GM19397 (cell line): ENCODE results near the gene GOLT1A.

ENCODE experiments used
- ATAC-seq: cut with Tn5 transposase; IDR thresholded peaks from one replicate; pipeline ENCODE4 v1.9.1; 2021; ENCODE audit warnings: mild to moderate bottlenecking, moderate library complexity; ENCODE audit not compliant: unreplicated experiment

The GOLT1A gene

GRCh38 chr1:204221271-204221670, 7.5 kb upstream of the GOLT1A start:
- ATAC-seq, result no peak

- ATAC-seq, result no peak
Measured at GRCh38 chr1:204219971-204220616, 6.3 kb upstream of the GOLT1A start.

- no peak for ATAC-seq
Measured at GRCh38 chr1:204218552-204218951, 4.8 kb upstream of the GOLT1A start.

GRCh38 chr1:204217648-204218000, 3.8 kb upstream of the GOLT1A start:
- ATAC-seq, result no peak

GRCh38 chr1:204216880-204217647, 3.3 kb upstream of the GOLT1A start:
- ATAC-seq, result no peak

- no peak for ATAC-seq
Measured at GRCh38 chr1:204216236-204216635, 2.4 kb upstream of the GOLT1A start.

GRCh38 chr1:204212715-204213114, 1.1 kb downstream of the GOLT1A start:
- ATAC-seq, result no peak

- no peak for ATAC-seq
Measured at GRCh38 chr1:204211046-204211445, 2.7 kb downstream of the GOLT1A start.

GRCh38 chr1:204207136-204207616, 6.6 kb downstream of the GOLT1A start:
- no peak for ATAC-seq

GRCh38 chr1:204206121-204206520, 7.7 kb downstream of the GOLT1A start:
- no peak for ATAC-seq

- ATAC-seq, result no peak
Measured at GRCh38 chr1:204205486-204205885, 8.3 kb downstream of the GOLT1A start.

GRCh38 chr1:204204944-204205343, 8.8 kb downstream of the GOLT1A start:
- ATAC-seq, result no peak

- ATAC-seq, result no peak
Measured at GRCh38 chr1:204203206-204203767, 10.5 kb downstream of the GOLT1A start.

- no peak for ATAC-seq
Measured at GRCh38 chr1:204202481-204202880, 11.3 kb downstream of the GOLT1A start.

- ATAC-seq, result no peak
Measured at GRCh38 chr1:204201348-204202040, 12.3 kb downstream of the GOLT1A start.

- no peak for ATAC-seq
Measured at GRCh38 chr1:204199579-204199978, 14.2 kb downstream of the GOLT1A start.

- ATAC-seq, result no peak
Measured at GRCh38 chr1:204198348-204199340, 15.1 kb downstream of the GOLT1A start.

- ATAC-seq, result no peak
Measured at GRCh38 chr1:204197068-204197467, 16.7 kb downstream of the GOLT1A start.

GRCh38 chr1:204196068-204196795, 17.6 kb downstream of the GOLT1A start, which contains the start of gene KISS1:
TSS of gene KISS1 (minus strand) at chr1:204196491. CDS start at chr1:204192876, 3,615 bp downstream.
- no peak for ATAC-seq

GRCh38 chr1:204194771-204195170, 19.0 kb downstream of the GOLT1A start:
- ATAC-seq, result no peak
